Stimulated activated CD4-positive, alpha-beta T cell treated with anti-CD3 and anti-CD28 coated beads, TNF-alpha, amount 100 ng/mL, for 24 hours (primary cell): Measurements from ENCODE around the gene RASGRP4.
"Not testable (repeated sequence)": the region's sequence is repeated elsewhere in the genome, so short reads cannot be mapped to it uniquely, and the experiment has no call there.

Source experiments
- DNase-seq, 3 experiments: peaks; one replicate each; pipeline ENCODE4 v3.0.0-alpha.2; 2020; ENCODE audit warnings: low read depth in 3 of 3

Gene RASGRP4

GRCh38 chr19:38374332-38375097 is 51.5 kb downstream of the RASGRP4 start, which contains the start of gene PSMD8:
Gene PSMD8 (plus strand): TSS chr19:38374571. CDS start chr19:38374602, 31 bp downstream.
- DNase-seq = peak; percentile 96 to 98 (median 96)

- no peak for DNase-seq
Measured at GRCh38 chr19:38373907-38374331, 52.1 kb downstream of the RASGRP4 start.

- DNase-seq = no peak
Measured at GRCh38 chr19:38371081-38371480, 54.9 kb downstream of the RASGRP4 start.

GRCh38 chr19:38370299-38370698 is 55.7 kb downstream of the RASGRP4 start:
- no peak for DNase-seq

GRCh38 chr19:38369584-38369983 is 56.4 kb downstream of the RASGRP4 start:
- DNase-seq = no peak

- DNase-seq = no peak
Measured at GRCh38 chr19:38367041-38367440, 59.0 kb downstream of the RASGRP4 start.

GRCh38 chr19:38362946-38363688 is 62.9 kb downstream of the RASGRP4 start:
- not testable (repeated sequence) for DNase-seq

GRCh38 chr19:38362076-38362945 is 63.7 kb downstream of the RASGRP4 start:
- DNase-seq = peak; percentile 58 to 91 (median 59)

GRCh38 chr19:38361633-38362075 is 64.4 kb downstream of the RASGRP4 start:
- DNase-seq = peak; percentile 37 to 79 (median 38)

GRCh38 chr19:38360839-38361631 is 65.0 kb downstream of the RASGRP4 start:
- no peak for DNase-seq

- DNase-seq = no peak
Measured at GRCh38 chr19:38360351-38360750, 65.7 kb downstream of the RASGRP4 start.

- no peak for DNase-seq
Measured at GRCh38 chr19:38359242-38360021, 66.6 kb downstream of the RASGRP4 start.
